Measurements from ENCODE around the gene PHTF2. TPM values are rescaled to one million over a fixed set of nuclear protein-coding genes. Genes with fewer than 3 reads are reported as not detected.

The PHTF2 gene
- total RNA-seq, 1 donor from 2014 or later, result 22.1 TPM

DNA sequence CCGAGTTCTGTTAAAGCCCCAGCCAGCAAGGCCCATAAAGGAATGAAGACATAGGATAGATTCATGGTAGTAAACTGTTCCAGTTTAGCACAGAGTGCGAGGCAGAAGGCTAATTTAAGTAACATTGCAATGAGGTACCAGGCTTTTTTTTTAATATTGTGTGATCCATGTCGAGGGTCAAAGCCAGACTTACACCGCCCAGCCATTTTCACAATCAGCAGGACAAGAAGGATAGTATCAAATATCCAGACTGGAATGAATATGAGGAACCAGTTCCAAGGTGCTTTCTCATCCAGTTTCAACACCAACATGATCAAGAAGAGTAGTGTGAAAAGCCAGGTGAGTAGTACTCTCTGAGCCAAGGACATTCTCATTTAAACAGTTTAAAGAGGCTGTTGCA, 4.6 kb upstream of the PHTF2 start:
- TF ChIP-seq, protein P1, sequence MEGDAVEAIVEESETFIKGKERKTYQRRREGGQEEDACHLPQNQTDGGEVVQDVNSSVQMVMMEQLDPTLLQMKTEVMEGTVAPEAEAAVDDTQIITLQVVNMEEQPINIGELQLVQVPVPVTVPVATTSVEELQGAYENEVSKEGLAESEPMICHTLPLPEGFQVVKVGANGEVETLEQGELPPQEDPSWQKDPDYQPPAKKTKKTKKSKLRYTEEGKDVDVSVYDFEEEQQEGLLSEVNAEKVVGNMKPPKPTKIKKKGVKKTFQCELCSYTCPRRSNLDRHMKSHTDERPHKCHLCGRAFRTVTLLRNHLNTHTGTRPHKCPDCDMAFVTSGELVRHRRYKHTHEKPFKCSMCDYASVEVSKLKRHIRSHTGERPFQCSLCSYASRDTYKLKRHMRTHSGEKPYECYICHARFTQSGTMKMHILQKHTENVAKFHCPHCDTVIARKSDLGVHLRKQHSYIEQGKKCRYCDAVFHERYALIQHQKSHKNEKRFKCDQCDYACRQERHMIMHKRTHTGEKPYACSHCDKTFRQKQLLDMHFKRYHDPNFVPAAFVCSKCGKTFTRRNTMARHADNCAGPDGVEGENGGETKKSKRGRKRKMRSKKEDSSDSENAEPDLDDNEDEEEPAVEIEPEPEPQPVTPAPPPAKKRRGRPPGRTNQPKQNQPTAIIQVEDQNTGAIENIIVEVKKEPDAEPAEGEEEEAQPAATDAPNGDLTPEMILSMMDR (IDR thresholded peaks at IDR 0.05; ENCODE audit: borderline replicate concordance), result no peak
- H3K36me3 ChIP-seq, result peaks cover 15% of the 10 kb centered on the region
- H3K4me1 ChIP-seq, result peaks cover 47% of the 10 kb centered on the region
- no peak overlapping the region for H3K4me3 ChIP-seq
- peak overlapping the region; percentile 17 for H3K27ac ChIP-seq (replicated peaks)
- H3K9me3 ChIP-seq (replicated peaks), result no peaks in the 10 kb centered on the region
- intact Hi-C loops (cut with micrococcal nuclease), result no loop called here
- H3K27me3 ChIP-seq (ENCODE audit: low read depth), result no peaks in the 10 kb centered on the region
- DNase-seq, result no peak

DNA sequence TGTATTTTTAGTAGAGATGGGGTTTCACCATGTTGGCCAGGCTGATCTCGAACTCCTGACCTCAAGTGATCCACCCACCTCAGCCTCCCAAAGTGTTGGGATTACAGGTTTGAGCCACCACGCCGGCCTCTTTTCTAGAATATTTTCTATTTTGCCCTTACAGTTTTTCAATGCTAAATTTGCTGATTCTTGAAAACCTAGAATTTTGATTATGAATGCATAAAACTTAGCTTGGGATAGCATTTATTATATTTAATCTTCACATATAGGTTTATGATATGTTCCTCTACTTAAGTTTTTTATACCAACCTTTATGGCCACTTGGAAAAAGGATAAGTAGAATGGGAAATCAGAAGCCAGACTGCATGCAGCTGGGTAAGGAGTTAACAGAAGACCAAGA, 2.5 kb upstream of the PHTF2 start:
- TF ChIP-seq, protein P1 (IDR thresholded peaks at IDR 0.05; ENCODE audit: borderline replicate concordance), result no peak
- DNase-seq, result no peak
- Histone ChIP-seq H3K4me1 (peaks cover 62% of the 10 kb centered on the region), H3K36me3 (peaks cover 15% of the 10 kb centered on the region), H3K9me3 (replicated peaks) (no peaks in the 10 kb centered on the region), H3K4me3 (no peak overlapping the region), H3K27me3 (ENCODE audit: low read depth) (no peaks in the 10 kb centered on the region), H3K27ac (replicated peaks) (no peak overlapping the region)
- intact Hi-C loops (cut with micrococcal nuclease), result no loop called here

DNA sequence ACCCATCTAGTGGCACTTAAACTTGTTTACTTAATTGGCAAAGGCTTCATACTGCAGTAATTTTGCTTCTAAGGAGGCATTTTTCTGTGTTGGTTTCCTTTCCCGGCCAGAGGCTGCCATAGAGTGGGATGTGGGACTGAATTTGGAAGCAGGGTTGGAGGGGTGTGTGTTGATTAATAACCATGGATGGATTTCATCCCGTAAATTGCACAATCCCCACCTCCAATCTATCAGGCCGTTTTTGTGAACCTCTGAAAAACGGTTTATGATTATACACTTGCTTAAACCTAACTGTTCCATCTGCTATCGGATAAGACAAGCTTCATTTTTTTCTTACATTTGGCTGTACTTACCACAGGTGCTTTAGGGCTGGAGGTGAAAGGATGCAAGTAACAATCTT, 1.6 kb upstream of the PHTF2 start:
- peaks cover 15% of the 10 kb centered on the region for H3K36me3 ChIP-seq
- no peaks in the 10 kb centered on the region for H3K27me3 ChIP-seq (ENCODE audit: low read depth)
- H3K9me3 ChIP-seq (replicated peaks), result no peaks in the 10 kb centered on the region
- no peak overlapping the region for H3K27ac ChIP-seq (replicated peaks)
- TF ChIP-seq, protein P1 (IDR thresholded peaks at IDR 0.05; ENCODE audit: borderline replicate concordance), result no peak
- peaks cover 61% of the 10 kb centered on the region for H3K4me1 ChIP-seq
- H3K4me3 ChIP-seq, result peak overlapping the region; percentile 97
- intact Hi-C loops (cut with micrococcal nuclease), result no loop called here
- no peak for DNase-seq

DNA sequence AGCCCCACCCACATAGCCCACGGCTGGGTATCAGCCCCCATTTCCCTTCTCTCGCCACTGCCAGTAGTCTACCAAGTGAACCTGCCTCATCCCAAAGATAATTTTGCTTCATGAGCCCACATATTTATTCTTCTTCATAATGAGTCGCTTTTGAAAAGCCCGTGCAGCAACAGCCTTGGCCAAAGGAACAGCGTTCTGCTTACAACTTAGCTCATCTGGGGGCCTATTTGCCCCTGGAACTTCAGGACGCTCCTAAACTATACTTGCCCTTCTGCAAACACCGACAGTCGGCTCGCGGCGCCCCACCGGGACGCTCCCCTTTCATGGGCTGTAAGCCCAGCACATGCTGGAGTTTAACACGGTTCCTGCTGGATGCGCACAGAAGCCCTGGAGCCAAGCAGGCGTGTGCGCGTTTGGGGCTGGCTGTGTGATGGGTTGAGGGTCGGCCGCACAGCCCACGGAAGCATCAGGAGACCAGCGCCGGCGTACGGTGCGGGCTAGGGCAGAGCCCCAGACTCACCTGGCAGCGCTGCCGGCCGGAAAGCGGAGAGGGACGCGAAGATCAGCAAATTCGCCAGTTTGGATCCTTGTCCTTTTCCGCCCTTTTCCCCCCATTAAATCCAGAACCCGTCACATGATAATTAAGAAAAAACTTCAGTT, 709 bp upstream of the PHTF2 start:
- H3K4me3 ChIP-seq, result peak overlapping the region; percentile 97
- no peaks in the 10 kb centered on the region for H3K27me3 ChIP-seq (ENCODE audit: low read depth)
- H3K27ac ChIP-seq (replicated peaks), result peak overlapping the region; percentile 88
- DNase-seq, result peak; percentile 35
- peaks cover 61% of the 10 kb centered on the region for H3K4me1 ChIP-seq
- intact Hi-C loops (cut with micrococcal nuclease), result no loop called here
- TF ChIP-seq, protein P1 (IDR thresholded peaks at IDR 0.05; ENCODE audit: borderline replicate concordance), result no peak
- no peaks in the 10 kb centered on the region for H3K9me3 ChIP-seq (replicated peaks)
- peaks cover 15% of the 10 kb centered on the region for H3K36me3 ChIP-seq

DNA sequence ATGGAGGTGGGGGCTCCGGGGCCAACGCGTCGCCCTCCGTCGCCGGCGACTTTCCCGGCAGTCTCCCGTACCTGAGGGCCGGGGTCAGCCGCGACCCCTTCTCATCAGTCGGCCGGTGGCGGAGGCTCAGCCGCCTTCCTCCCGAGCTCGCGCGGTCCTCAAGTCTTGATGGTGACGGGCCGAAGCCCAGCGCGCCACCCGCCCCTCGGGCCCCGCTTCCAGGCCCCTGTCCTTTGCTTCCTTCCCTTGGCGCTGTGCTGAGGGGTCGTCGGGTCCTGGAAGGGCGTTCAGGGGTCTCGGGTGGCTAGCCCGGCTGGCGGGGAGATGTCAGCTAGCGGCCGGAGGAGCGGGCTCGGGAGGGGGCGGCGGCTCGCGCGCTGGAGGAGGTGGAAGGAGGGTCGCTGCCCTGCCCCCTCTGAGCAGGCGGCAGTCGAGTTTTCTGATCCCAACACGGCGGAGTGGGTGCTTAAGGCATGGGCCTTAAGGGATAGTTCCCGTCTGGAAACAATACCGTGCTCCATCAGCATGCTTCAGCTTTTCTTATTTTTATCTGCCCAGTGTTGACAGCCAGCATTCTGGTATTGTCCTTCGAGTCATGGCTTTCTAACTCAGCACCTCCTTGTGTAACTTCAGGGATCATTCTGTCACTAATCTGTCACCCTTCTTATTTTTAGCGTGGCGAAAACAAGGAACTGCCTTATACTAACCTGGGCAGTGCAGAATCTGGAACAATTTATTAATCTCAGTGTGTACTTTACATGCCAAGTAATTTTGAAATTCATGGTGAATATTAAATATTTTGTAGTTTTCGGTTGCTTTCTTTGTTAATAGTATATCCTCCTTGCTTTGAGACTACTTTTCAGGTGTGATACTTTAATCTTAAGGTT, 748 bp downstream of the PHTF2 start:
- peak overlapping the region; percentile 97 for H3K4me3 ChIP-seq
- no peaks in the 10 kb centered on the region for H3K27me3 ChIP-seq (ENCODE audit: low read depth)
- peaks cover 62% of the 10 kb centered on the region for H3K4me1 ChIP-seq
- peak; percentile 36 for DNase-seq
- H3K36me3 ChIP-seq, result peaks cover 7% of the 10 kb centered on the region
- intact Hi-C loops (cut with micrococcal nuclease), result no loop called here
- peak overlapping the region; percentile 88 for H3K27ac ChIP-seq (replicated peaks)
- TF ChIP-seq, protein P1 (IDR thresholded peaks at IDR 0.05; ENCODE audit: borderline replicate concordance), result no peak
- H3K9me3 ChIP-seq (replicated peaks), result no peaks in the 10 kb centered on the region

All from left ventricle myocardium inferior (tissue), 1 donor.